H1 (cell line): ENCODE results near the gene FADS2. TPM values are rescaled to one million over a fixed set of nuclear protein-coding genes. Genes with fewer than 3 reads are reported as not detected.

Experiments
- ATF2 ChIP-seq: IDR thresholded peaks from 2 replicates; pipeline ENCODE4 v1.6.1; 2012; ENCODE audit warnings: low read length, inconsistent platforms
- BRCA1 ChIP-seq: IDR thresholded peaks from 2 replicates; pipeline ENCODE4 v1.6.1; 2012; ENCODE audit warnings: low read depth, low read length, improper control_type of control experiment
- CBX5 ChIP-seq: fragments of 300-800, 300-1000 bp; sonication (generic); IDR thresholded peaks from 2 replicates; pipeline ENCODE4 v1.7.1; 2016; ENCODE audit warnings: antibody characterized with exemption, low read length, low read depth
- CHD1 ChIP-seq: IDR thresholded peaks from 2 replicates; pipeline ENCODE4 v1.6.1; 2012; ENCODE audit warnings: low read depth, low read length, improper control_type of control experiment
- HDAC6 ChIP-seq: IDR thresholded peaks from one replicate; pipeline ENCODE4 v1.7.1; 2012; ENCODE audit warnings: low read depth, mild to moderate bottlenecking, inconsistent platforms, low read length, moderate library complexity
- RAD21 ChIP-seq, 2 experiments: IDR thresholded peaks in 1 of 2; conservative IDR thresholded peaks in 1 of 2; 2 replicates each; pipeline ENCODE4 v1.6.1; 2011; ENCODE audit warnings: low read depth in 2 of 2, low read length in 2 of 2, improper control_type of control experiment in 1 of 2, inconsistent platforms in 1 of 2, mild to moderate bottlenecking in 1 of 2, moderate library complexity in 1 of 2
- SIX5 ChIP-seq: IDR thresholded peaks from 2 replicates; pipeline ENCODE4 v1.6.1; 2011; ENCODE audit warnings: mild to moderate bottlenecking, low read depth, low read length
- SP2 ChIP-seq: IDR thresholded peaks from 2 replicates; pipeline ENCODE4 v1.6.1; 2012; ENCODE audit warnings: mild to moderate bottlenecking, low read length, inconsistent platforms
- TCF12 ChIP-seq: IDR thresholded peaks from 2 replicates; pipeline ENCODE4 v1.6.1; 2011; ENCODE audit warnings: low read depth, mild to moderate bottlenecking, low read length
- polyA plus RNA-seq, 7 experiments: library from polyadenylated mRNA; depleted of rRNA in 3 of 7; stranded (reverse) in 5 of 7; unstranded in 2 of 7; fragments of >200 nt in 5 of 7; fragments of 200-250 nt in 2 of 7; gene quantifications; 1 replicate in 5 of 7; 2 replicates in 1 of 7; 4 replicates in 1 of 7; pipeline versions ENCODE4 v1.2.1 to v1.2.3, GENCODE V29; 2011 to 2013; ENCODE audit warnings: missing spikeins in 2 of 7, mixed read lengths in 2 of 7
- total RNA-seq: library from RNA; stranded (reverse); fragmentation: NEBNext Ultra II Directional; extraction: Animal tissue kit (Norgen Biotek cat#: 25700); gene quantifications from 2 replicates; pipeline ENCODE4 v1.2.1, GENCODE V29; 2021

Gene FADS2
- total and polyA plus RNA-seq, 2 of the 8 experiments (the other 6 are each of a cell fraction or from before 2014, with no cell fraction given), result 499 to 701 TPM

DNA sequence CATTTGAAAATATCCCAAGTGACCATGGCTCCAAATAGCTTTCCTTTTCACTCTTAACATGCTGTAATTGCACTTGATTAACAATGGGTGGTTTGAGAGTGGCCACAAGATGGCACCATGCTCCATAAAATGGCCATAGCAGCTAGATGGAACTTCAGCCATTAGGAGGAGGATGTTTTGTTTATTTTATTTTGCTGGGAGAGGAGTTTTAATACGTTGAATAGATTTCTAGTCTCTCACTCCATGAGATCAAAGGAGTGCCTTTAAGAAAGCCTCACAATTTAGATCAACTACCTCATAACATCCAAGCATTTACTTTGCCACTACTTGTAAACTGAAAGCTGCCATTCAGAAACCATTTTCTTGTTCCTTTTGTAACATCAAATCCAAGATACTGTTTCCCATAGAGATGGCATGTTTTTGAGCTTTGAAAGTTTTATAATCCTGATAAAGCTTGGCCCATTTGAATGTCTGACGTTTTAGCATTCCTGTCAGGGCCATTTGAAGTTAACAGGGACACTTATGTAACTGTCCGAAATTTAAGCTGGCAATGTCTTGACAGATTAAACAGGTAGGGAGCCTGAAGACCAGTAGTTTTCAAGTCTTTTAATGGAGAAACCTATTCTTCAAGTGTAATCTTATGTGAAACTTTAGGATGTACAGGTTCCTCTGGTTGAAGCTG, 30.7 kb upstream of the FADS2 start (continued):
- TF ChIP-seq TCF12, result no peak
- peak; percentile 78 to 82 for TF ChIP-seq RAD21 (IDR thresholded peaks at IDR 0.05 in 1 of 2, conservative IDR thresholded peaks at IDR 0.05 in 1 of 2; ENCODE audit: low read depth in 2 of 2, low read length in 2 of 2)
- no peak for TF ChIP-seq CBX5
- TF ChIP-seq SIX5, result no peak
- TF ChIP-seq ATF2, result peak; percentile 62; the same call in 1 of the 2 replicates
- no peak for TF ChIP-seq CHD1
- no peak for TF ChIP-seq HDAC6
- TF ChIP-seq SP2, result no peak
- no peak for TF ChIP-seq BRCA1
